Measurements from ENCODE around the gene L2HGDH. TPM values are rescaled to one million over a fixed set of nuclear protein-coding genes. Genes with fewer than 3 reads are reported as not detected.
A peak's percentile ranks its signal among the peaks of the same experiment; 100 is the strongest.

The L2HGDH gene
- total RNA-seq, 2 donors from 2014 or later, result 1.5 to 3.7 TPM

DNA sequence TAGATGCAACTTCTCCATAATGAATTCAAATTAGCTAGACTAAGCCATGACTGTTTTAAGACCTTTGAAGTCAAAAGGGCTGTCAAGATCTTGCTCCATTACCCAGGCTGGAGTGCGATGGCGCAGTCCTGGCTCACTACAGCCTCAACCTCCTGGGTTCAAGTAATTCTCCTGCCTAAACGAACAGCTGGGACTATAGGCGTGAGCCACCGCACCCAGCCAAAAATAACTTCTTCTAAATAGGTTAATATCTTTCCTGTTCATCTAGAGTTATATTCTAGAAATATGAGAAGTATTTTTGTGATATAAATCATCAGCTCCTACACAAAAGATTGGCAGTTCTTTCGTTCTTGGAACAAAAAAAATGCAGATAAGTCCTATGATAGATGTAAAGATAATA, 41.1 kb downstream of the L2HGDH start:
- no peaks in the 10 kb centered on the region for H3K9me3 ChIP-seq
- no peak overlapping the region for H3K27ac ChIP-seq
- no peaks in the 10 kb centered on the region for H3K27me3 ChIP-seq (replicated peaks; ENCODE audit: insufficient read depth)
- H3K4me1 ChIP-seq (ENCODE audit: control insufficient read depth in 1 of 2, low read depth in 2 of 2), result no peaks in the 10 kb centered on the region
- ATAC-seq (ENCODE audit: insufficient number of reproducible peaks, low FRiP score, low read depth) (no peak), DNase-seq (ENCODE audit: low spot score) (no peak)
- TF ChIP-seq CTCF (IDR thresholded peaks at IDR 0.05), result no peak
- H3K36me3 ChIP-seq, result no peaks in the 10 kb centered on the region
- no peak overlapping the region for H3K4me3 ChIP-seq

DNA sequence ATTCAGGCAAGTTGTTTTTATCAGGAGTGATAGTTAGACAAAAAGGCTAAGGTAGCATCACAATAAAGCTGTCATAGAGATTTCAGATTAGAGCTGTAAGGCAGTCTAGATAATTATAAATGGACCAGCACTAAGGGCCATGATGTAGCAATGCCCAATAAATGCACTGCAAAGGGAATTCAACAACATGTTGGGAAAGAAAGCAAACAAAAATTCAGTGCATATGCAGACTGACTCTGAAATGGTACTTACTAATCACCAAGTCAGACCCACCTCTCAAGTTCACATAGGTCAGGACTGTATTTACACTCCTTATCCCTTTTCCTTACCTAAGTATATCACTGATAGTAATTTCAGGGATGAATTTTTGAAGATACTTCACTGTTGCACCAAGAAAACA, 47.0 kb downstream of the L2HGDH start:
- no peaks in the 10 kb centered on the region for H3K4me1 ChIP-seq (ENCODE audit: control insufficient read depth in 1 of 2, low read depth in 2 of 2)
- no peak for TF ChIP-seq CTCF (IDR thresholded peaks at IDR 0.05)
- no peak overlapping the region for H3K4me3 ChIP-seq
- ATAC-seq (ENCODE audit: insufficient number of reproducible peaks, low FRiP score, low read depth) (no peak), DNase-seq (ENCODE audit: low spot score) (no peak)
- no peaks in the 10 kb centered on the region for H3K36me3 ChIP-seq
- H3K27ac ChIP-seq, result no peak overlapping the region
- H3K27me3 ChIP-seq (replicated peaks; ENCODE audit: insufficient read depth), result no peaks in the 10 kb centered on the region
- no peaks in the 10 kb centered on the region for H3K9me3 ChIP-seq

- no peaks in the 10 kb centered on the region for H3K9me3 ChIP-seq
- H3K4me3 ChIP-seq, result no peak overlapping the region
- H3K4me1 ChIP-seq (ENCODE audit: control insufficient read depth in 1 of 2, low read depth in 2 of 2), result no peaks in the 10 kb centered on the region
- TF ChIP-seq CTCF (IDR thresholded peaks at IDR 0.05), result no peak
- H3K36me3 ChIP-seq, result no peaks in the 10 kb centered on the region
- no peak for DNase-seq (ENCODE audit: low spot score)
- no peaks in the 10 kb centered on the region for H3K27me3 ChIP-seq (replicated peaks; ENCODE audit: insufficient read depth)
- no peak overlapping the region for H3K27ac ChIP-seq
- no peak for ATAC-seq (ENCODE audit: insufficient number of reproducible peaks, low FRiP score, low read depth)
These were observed 48.7 kb downstream of the L2HGDH start for GRCh38 chr14:50263321-50263720.

GRCh38 chr14:50262865-50263264, 49.2 kb downstream of the L2HGDH start:
- ATAC-seq (ENCODE audit: insufficient number of reproducible peaks, low FRiP score, low read depth), result no peak
- no peak for TF ChIP-seq CTCF (IDR thresholded peaks at IDR 0.05)
- H3K9me3 ChIP-seq, result no peaks in the 10 kb centered on the region
- DNase-seq (ENCODE audit: low spot score), result no peak
- no peak overlapping the region for H3K4me3 ChIP-seq
- H3K27ac ChIP-seq, result no peak overlapping the region
- H3K27me3 ChIP-seq (replicated peaks; ENCODE audit: insufficient read depth), result no peaks in the 10 kb centered on the region
- no peaks in the 10 kb centered on the region for H3K4me1 ChIP-seq (ENCODE audit: control insufficient read depth in 1 of 2, low read depth in 2 of 2)
- no peaks in the 10 kb centered on the region for H3K36me3 ChIP-seq

GRCh38 chr14:50260511-50260910, 51.5 kb downstream of the L2HGDH start:
- no peaks in the 10 kb centered on the region for H3K9me3 ChIP-seq
- H3K27ac ChIP-seq, result no peak overlapping the region
- H3K4me1 ChIP-seq (ENCODE audit: control insufficient read depth in 1 of 2, low read depth in 2 of 2), result no peaks in the 10 kb centered on the region
- H3K27me3 ChIP-seq (replicated peaks; ENCODE audit: insufficient read depth), result no peaks in the 10 kb centered on the region
- no peak for ATAC-seq (ENCODE audit: insufficient number of reproducible peaks, low FRiP score, low read depth)
- no peak overlapping the region for H3K4me3 ChIP-seq
- peak; percentile 45 for TF ChIP-seq CTCF (IDR thresholded peaks at IDR 0.05)
- no peak for DNase-seq (ENCODE audit: low spot score)
- no peaks in the 10 kb centered on the region for H3K36me3 ChIP-seq
